ENCODE measurements around the gene ADAM10.
A peak's percentile ranks its signal among the peaks of the same experiment; 100 is the strongest.

The ADAM10 gene

DNA sequence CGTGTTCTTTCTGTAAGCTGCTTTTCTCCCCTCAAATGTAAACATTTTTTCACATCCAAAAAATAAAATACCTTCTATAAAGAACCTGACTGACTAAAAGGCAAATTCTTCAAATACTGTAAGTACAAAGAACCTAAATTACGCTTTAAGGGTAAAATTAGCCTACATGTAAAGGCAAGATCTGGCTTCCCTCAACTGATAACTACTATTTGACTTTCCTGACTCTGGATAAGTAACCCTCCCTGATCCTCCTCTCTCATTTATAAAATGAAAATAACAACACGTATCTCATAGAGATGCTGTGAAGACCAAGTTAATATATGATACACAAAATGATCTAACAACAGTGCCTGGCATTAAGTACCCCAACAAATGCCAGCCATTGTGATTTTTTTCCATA lies 12.2 kb downstream of the ADAM10 start:
- ChIA-PET CTCF (no interaction called here), POLR2A (interaction anchor here (1.0 kb wide), 1 partner anchor 34 kb away, joined by 4 read pairs; the partner anchor contains the start of gene MINDY2)
- Histone ChIP-seq H3K9me3 (ENCODE audit: control insufficient read depth, insufficient read depth, low read depth, low read length) (no peaks in the 10 kb centered on the region), H3K36me3 (ENCODE audit: control insufficient read depth in 2 of 2, insufficient read depth in 1 of 2, low read length in 2 of 2) (no peaks in the 10 kb centered on the region), H3K27ac (ENCODE audit: extremely low read depth, low read depth, low read length) (no peak overlapping the region), H3K4me1 (ENCODE audit: control insufficient read depth, insufficient read depth, low read length) (peaks cover 7% of the 10 kb centered on the region; the same call in 1 of the 2 replicates), H3K4me3 (ENCODE audit: low read depth, low read length) (no peak overlapping the region)
- TF ChIP-seq ZNF354C (tag by site-specific recombination; IDR thresholded peaks at IDR 0.05; ENCODE audit: borderline replicate concordance, low read depth) (no peak), ZNF10 (tag by site-specific recombination; IDR thresholded peaks at IDR 0.05) (peak; percentile 86)

- no peak for TF ChIP-seq ZNF398 (tag by site-specific recombination; IDR thresholded peaks at IDR 0.05)
- TF ChIP-seq ZNF558 (tag by site-specific recombination; IDR thresholded peaks at IDR 0.05): no peak
- no peak for TF ChIP-seq ZNF292 (tag by site-specific recombination; IDR thresholded peaks at IDR 0.05; ENCODE audit: borderline replicate concordance, low read depth)
- no peak for TF ChIP-seq ZBTB48 (tag by site-specific recombination; IDR thresholded peaks at IDR 0.05)
- TF ChIP-seq ZNF354C (tag by site-specific recombination; IDR thresholded peaks at IDR 0.05; ENCODE audit: borderline replicate concordance, low read depth): no peak
- no peak for TF ChIP-seq HOXC10 (CRISPR knock-in tag; IDR thresholded peaks at IDR 0.05)
- TF ChIP-seq ZNF362 (tag by site-specific recombination; IDR thresholded peaks at IDR 0.05): no peak
- TF ChIP-seq ZNF169 (tag by site-specific recombination; IDR thresholded peaks at IDR 0.05): no peak
- TF ChIP-seq YY2 (tag by site-specific recombination; IDR thresholded peaks at IDR 0.05): no peak
- TF ChIP-seq, protein P1, sequence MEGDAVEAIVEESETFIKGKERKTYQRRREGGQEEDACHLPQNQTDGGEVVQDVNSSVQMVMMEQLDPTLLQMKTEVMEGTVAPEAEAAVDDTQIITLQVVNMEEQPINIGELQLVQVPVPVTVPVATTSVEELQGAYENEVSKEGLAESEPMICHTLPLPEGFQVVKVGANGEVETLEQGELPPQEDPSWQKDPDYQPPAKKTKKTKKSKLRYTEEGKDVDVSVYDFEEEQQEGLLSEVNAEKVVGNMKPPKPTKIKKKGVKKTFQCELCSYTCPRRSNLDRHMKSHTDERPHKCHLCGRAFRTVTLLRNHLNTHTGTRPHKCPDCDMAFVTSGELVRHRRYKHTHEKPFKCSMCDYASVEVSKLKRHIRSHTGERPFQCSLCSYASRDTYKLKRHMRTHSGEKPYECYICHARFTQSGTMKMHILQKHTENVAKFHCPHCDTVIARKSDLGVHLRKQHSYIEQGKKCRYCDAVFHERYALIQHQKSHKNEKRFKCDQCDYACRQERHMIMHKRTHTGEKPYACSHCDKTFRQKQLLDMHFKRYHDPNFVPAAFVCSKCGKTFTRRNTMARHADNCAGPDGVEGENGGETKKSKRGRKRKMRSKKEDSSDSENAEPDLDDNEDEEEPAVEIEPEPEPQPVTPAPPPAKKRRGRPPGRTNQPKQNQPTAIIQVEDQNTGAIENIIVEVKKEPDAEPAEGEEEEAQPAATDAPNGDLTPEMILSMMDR (tag by site-specific recombination; IDR thresholded peaks at IDR 0.05): no peak
- TF ChIP-seq ZNF404 (tag by site-specific recombination; IDR thresholded peaks at IDR 0.05): no peak
- TF ChIP-seq ZNF223 (tag by site-specific recombination; IDR thresholded peaks at IDR 0.05): no peak
- TF ChIP-seq, protein P2, sequence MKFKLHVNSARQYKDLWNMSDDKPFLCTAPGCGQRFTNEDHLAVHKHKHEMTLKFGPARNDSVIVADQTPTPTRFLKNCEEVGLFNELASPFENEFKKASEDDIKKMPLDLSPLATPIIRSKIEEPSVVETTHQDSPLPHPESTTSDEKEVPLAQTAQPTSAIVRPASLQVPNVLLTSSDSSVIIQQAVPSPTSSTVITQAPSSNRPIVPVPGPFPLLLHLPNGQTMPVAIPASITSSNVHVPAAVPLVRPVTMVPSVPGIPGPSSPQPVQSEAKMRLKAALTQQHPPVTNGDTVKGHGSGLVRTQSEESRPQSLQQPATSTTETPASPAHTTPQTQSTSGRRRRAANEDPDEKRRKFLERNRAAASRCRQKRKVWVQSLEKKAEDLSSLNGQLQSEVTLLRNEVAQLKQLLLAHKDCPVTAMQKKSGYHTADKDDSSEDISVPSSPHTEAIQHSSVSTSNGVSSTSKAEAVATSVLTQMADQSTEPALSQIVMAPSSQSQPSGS (tag by site-specific recombination; IDR thresholded peaks at IDR 0.05; ENCODE audit: low read depth): no peak
- TF ChIP-seq PATZ1 (tag by site-specific recombination; IDR thresholded peaks at IDR 0.05): no peak
- TF ChIP-seq ZNF596 (tag by site-specific recombination; IDR thresholded peaks at IDR 0.05): no peak
- no peak overlapping the region for H3K27ac ChIP-seq (ENCODE audit: extremely low read depth, low read depth, low read length)
- ChIA-PET CTCF (interaction anchor here (0.5 kb wide), 1 partner anchor 23 kb away, joined by 4 read pairs; no protein-coding TSS in a partner anchor), POLR2A (interaction anchor here (1.0 kb wide), 1 partner anchor 35 kb away, joined by 4 read pairs; the partner anchor contains the start of gene MINDY2)
- no peaks in the 10 kb centered on the region for H3K36me3 ChIP-seq (ENCODE audit: control insufficient read depth in 2 of 2, insufficient read depth in 1 of 2, low read length in 2 of 2)
- H3K9me3 ChIP-seq (ENCODE audit: control insufficient read depth, insufficient read depth, low read depth, low read length): no peaks in the 10 kb centered on the region
- peaks cover 7% of the 10 kb centered on the region; the same call in 1 of the 2 replicates for H3K4me1 ChIP-seq (ENCODE audit: control insufficient read depth, insufficient read depth, low read length)
- H3K4me3 ChIP-seq (ENCODE audit: low read depth, low read length): no peak overlapping the region
Measured at GRCh38 chr15:58736018-58736643, 13.4 kb downstream of the ADAM10 start.

Measured in HEK293 (cell line).